Kidney tubule cell (primary cell): Measurements from ENCODE around the gene SPG21.
"Not testable (repeated sequence)": the region's sequence is repeated elsewhere in the genome, so short reads cannot be mapped to it uniquely, and the experiment has no call there.

Experiments
- DNase-seq: peaks from one replicate; pipeline ENCODE4 v3.0.0-alpha.2; 2018; ENCODE audit warnings: low spot score

Gene SPG21

GRCh38 chr15:64989416-64990167, at the start of gene SPG21:
SPG21 (minus strand) TSS chr15:64989914; CDS start chr15:64983569, 6,345 bp downstream.
- DNase-seq: peak; percentile 96

DNA sequence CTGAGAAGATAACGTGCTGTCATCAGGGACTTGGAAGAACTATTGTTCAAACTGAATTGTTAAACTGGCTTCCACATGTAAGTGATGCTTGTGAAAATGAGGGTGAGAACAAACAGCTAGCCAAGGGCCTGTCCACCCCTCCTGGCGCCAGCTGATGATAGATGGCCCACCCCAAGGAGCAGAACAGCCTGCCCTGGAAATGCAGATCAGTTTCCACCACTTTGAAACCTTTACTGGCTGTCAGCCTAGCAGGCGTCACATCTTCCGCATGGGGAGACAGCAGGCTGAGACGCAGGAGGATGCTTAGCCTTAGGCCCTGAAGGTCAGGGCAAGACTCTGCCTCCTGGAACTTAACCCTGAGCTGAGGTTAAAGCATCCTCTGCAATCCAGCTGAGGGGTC, 49.1 kb upstream of the SPG21 start:
- no peak for DNase-seq

GRCh38 chr15:65038428-65038827, 48.7 kb upstream of the SPG21 start:
- DNase-seq: no peak

- DNase-seq: no peak
Observed at GRCh38 chr15:65037309-65037708, 47.6 kb upstream of the SPG21 start.

GRCh38 chr15:65034719-65035118, 45.0 kb upstream of the SPG21 start:
- DNase-seq: peak; percentile 49

- peak; percentile 49 for DNase-seq
Observed at GRCh38 chr15:65033659-65034269, 44.0 kb upstream of the SPG21 start.

DNA sequence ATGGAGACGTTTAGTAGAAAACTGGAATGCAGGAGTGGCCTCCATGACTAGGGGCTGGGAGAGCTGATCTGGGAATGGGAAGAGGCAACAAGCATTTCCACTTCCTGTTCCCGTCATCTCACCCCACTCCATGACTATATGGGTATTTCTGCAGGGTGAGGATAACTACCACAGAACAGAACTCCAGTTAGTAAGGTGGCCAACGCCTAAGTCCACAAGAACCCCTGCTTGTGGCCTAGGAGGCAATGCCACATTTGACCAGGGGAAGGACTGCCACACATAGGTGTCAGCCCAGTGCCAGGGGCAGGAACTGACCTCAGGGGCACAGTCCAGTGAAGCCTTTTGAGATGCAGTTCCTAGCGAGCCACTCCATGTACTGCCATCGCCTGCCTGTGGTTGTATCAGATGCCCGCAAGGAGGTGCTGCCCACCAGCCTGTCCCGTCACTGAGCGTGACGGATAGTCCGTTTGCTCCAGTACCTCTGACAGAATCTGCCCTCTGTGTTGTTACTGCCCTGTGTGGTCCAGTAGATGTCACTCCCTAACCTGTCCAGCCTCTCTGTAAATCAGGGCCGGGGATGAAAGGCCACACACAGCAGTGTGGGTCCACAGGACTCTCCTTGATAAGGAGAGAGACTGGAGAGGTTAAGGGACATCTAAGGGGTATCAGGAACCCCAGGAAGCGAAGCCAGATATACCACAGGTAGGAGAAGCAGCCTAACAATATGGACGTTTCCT, 43.3 kb upstream of the SPG21 start:
- DNase-seq: peak; percentile 90

DNA sequence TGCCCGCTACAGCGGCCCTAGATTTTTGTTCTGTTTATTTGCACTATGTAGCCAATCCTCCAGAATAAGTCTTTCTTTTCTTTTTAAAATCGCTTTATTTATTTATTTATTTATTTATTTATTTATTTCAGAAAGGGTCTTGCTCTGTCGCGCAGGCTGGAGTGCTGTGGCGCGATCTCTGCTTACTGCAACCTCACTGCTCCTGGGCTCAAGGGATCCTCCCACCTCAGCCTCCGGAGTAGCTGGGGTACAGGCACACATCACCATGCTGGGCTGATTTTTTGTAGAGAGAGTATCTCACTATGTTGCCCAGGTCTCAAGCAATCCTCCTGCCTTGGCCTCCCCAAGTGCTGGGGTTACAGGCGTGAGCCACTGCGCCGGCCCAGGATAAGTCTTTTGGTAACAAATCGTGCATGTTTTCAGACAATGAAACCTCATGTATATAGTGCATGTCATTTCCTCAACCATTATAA, 40.1 kb upstream of the SPG21 start:
- no peak for DNase-seq

DNA sequence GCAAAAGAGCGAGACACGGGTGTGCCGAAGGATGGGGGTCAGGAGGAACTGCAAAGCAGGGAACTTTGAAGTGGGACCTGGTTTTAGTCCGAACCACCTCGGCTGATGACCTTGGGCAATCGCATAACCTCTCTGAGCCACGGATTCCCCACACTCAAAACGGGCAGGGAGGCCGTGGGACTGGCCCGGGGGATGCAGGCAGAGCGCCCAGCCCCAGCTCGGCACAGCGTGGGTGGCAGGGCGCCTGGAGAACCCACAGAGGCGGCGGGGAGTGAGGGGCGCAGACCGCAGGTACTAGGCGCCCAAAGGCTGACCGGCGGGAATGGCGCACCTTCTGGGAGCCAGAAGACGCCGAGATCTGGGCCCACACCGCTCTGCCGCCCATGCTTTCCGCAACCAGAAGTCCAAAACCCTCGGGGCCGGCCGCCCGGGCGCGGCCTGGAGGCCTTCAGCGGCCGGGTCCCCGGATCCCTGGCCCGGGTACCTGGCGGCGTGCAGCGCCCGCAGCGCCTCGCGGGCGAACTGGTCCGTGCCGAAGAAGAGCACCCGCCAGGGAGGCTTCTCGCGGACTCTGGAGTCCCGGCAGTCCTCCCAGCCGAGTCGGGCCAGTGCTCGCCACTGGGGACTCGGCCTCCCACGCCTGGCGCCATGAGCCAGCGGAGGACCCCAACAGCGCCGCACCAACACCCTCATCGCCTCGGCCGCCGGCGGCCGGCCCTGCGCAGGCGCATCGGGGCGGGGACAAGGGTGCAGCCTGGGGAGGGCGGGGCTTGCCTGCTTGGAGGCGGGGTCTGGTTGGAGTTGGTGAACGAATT, 39.4 kb upstream of the SPG21 start, which contains the start of gene MTFMT:
Gene MTFMT, minus strand, starts transcription at position 719 of the 815 bp plus-strand sequence. Its CDS starts 26 bp downstream, at position 693.
- DNase-seq: peak; percentile 82

DNA sequence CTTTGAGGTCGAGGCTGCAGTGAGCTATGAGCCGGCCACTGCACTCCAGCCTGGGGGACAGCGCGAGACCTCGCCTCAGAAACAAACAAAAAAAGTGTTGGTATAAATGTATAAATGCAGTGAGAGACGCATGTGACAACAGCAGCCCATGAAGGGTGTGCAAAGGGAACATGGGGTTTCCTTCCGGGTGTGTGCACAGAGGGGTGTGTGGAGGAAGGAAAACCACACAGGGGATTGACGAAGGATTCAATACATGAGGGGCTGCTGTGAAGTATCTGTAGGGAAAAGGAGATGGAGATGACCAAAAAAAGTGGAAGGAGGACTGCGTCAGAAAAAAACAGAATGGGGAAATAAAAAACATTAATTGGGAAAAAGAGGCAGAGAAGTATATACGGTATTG, 38.6 kb upstream of the SPG21 start:
- no peak for DNase-seq

GRCh38 chr15:65027593-65027992, 37.9 kb upstream of the SPG21 start:
- no peak for DNase-seq

DNA sequence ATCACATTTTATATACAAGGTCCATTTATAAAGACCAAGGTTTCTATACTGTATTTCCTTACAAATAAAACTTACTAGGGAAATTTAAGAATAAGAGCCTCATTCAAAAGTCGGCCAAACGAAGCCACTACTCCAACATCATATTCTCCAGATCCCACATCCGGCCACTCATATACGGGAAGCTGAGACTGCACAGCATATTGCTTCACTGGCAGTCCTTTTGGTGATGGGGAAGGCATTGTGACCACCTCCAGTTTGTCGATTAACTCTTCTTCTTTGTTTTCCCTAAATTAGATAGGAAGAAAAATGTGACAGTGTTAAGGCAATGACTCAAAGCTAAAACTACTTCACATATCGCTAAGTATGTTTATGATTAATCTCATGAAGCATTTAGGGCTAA, 37.0 kb upstream of the SPG21 start:
- peak; percentile 27 for DNase-seq

DNA sequence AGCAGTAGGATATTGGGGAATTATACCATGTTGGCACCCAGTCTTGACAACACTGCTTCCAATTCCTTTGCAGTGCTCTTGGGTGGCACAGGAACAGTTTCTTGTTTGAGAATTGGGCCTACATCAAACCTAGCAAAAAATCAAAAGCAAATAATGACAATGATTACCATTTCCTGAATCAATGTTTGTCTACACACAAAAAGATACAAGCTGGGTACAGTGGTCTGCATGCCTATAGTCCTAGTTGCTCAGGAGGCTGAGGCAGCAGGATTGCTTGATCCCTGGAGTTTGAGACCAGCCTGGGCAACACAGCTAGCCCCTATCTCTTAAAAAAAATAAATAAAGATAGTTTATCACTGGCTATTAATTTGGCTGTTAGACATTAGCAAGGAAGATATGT, 31.8 kb upstream of the SPG21 start:
- DNase-seq: no peak

DNA sequence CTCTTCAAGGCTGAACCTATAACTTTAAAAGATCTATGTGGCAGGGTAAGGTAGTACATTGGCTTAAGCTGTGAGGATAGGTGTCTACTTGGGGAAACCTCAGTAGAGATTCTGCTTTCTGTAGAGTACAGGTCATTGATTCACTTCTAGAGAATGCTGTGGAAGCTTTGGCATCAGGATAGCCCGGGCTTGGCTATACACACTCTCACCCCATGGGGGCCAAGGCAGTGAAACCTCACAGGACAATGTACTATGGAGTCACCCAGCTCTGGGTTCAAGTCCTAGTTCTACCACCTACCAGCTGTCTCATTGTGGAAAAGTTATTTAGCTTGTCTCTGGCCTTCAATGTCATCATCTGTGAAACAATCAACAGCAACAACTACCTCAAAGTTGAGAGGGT, 30.7 kb upstream of the SPG21 start:
- DNase-seq: peak; percentile 10

- not testable (repeated sequence) for DNase-seq
Observed at GRCh38 chr15:65011198-65011597, 21.5 kb upstream of the SPG21 start.

DNA sequence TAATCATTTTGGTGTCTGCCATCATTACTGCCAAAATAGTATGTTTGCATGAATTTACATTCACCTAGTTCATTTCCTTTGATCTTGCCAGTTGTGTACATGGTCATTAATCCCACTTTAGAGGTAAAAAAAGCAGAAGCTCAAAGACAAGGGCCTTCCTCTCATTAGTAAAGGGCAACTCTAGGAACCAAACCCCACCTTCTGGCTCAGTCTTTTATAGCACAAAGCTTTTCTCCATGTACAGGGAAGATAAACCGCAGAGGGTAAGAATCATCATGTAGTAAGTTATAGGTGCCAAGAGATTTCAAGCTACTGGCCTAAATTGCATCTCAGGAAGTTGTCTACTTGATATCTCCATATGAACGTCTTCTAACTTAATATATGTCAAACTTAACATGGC, 19.3 kb upstream of the SPG21 start:
- DNase-seq: no peak

DNA sequence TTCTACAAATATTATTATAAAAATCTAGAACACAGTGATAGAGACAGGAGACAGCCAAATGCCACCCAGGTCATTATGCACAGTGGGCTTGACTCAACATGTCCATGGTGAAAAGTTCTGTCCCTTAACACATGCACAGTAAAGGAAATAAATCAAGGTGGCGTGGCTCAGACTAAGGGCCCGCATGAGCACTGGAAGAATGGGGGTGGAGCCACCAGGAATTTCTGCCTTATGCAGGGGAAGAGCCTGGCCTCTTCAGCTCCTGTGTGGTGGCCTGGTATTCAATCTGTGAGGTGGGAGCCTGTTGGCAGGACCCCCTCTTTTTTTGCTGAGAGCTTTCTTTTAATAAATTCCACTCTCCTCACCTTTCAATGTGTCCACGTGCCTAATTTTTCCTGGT, 17.2 kb upstream of the SPG21 start:
- no peak for DNase-seq

GRCh38 chr15:65004993-65005392, 15.3 kb upstream of the SPG21 start:
- no peak for DNase-seq

DNA sequence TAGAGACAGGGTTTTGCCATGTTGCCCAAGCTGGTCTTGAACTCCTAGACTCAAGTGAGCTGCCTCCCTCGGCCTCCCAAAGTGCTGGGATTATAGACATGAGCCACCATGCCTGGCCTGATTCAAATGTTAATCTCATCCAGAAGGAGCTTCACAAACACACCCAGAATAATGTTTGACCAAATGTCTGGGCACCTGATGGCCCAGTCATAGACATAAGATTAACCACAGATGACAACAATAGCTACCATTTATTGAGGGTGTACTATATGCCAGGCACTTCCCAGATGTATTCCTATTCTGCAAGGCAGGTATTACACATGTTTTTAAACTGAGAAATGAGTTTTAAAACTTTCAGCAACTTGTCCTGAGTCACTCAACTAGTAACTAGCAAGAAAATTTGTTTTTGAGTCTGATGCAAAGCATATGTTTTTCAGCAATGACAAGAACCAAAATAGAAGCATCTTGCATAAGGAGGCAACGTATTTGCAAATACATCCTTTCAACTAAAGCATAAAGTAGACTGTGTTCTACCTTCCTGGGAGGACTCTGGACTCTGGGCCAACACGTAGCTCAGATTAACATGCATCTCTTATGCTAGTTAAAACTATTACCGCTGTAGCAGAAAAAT, 8.1 kb upstream of the SPG21 start:
- DNase-seq: no peak

GRCh38 chr15:64997066-64997465, 7.4 kb upstream of the SPG21 start:
- DNase-seq: no peak

DNA sequence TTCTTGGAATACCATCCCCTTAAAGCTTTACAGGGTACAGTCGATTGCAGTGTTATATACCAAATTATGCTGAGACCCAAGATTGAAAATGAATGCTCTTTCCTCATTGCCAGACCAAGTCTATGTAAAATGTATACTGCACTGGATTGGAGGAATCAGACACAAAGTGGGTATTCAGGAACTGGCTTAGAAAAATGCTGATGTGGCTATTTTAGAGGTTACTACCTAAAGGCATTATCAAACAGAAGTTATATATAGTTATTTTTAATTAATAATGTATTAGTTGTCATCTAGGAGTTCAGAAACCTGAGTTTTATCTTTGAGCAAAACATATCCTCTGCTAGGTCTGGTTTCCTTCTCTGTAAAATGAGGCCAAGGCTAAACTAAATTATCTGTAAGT, 3.6 kb upstream of the SPG21 start:
- no peak for DNase-seq
